Measurements from ENCODE around the gene BMP7. TPM values are rescaled to one million over a fixed set of nuclear protein-coding genes. Genes with fewer than 3 reads are reported as not detected.
A peak's percentile ranks its signal among the peaks of the same experiment; 100 is the strongest.
"Not testable (repeated sequence)": the region's sequence is repeated elsewhere in the genome, so short reads cannot be mapped to it uniquely, and the experiment has no call there.

BMP7 gene
- total and polyA plus RNA-seq, 2 experiments from 2014 or later, result not detected

GRCh38 chr20:57267158-57267821 lies 849 bp upstream of the BMP7 start:
- H3K27me3 ChIP-seq (replicated peaks; ENCODE audit: insufficient read depth), result peaks cover 80% of the 10 kb centered on the region
- no peak overlapping the region for H3K27ac ChIP-seq
- no peak for TF ChIP-seq EZH2 (IDR thresholded peaks at IDR 0.05; ENCODE audit: insufficient read depth, poor library complexity, severe bottlenecking)
- no peak for TF ChIP-seq EZH2phosphoT487 (IDR thresholded peaks at IDR 0.05; ENCODE audit: insufficient read depth, low read depth)
- no peak overlapping the region for H3K4me2 ChIP-seq (ENCODE audit: unreplicated experiment)
- DNase-seq, result no peak
- H3K36me3 ChIP-seq (ENCODE audit: low read depth), result no peaks in the 10 kb centered on the region
- in situ Hi-C loops (cut with MboI), result no loop called here
- no peaks in the 10 kb centered on the region for H3K4me1 ChIP-seq (ENCODE audit: insufficient read depth)
- no peak overlapping the region for H3K4me3 ChIP-seq
- H3K9ac ChIP-seq, result no peak overlapping the region
- no peaks in the 10 kb centered on the region for H3K9me2 ChIP-seq (ENCODE audit: insufficient read depth)
- no peaks in the 10 kb centered on the region for H3F3A ChIP-seq (ENCODE audit: insufficient read depth)
- no peak overlapping the region for H2AFZ ChIP-seq
- H4K20me1 ChIP-seq (ENCODE audit: insufficient read depth), result no peaks in the 10 kb centered on the region
- H3K79me2 ChIP-seq (ENCODE audit: insufficient read depth), result no peaks in the 10 kb centered on the region
- H3K9me3 ChIP-seq (ENCODE audit: low read depth), result no peaks in the 10 kb centered on the region
- 68 to 74% methylated on average over 22 to 24 of the region's 24 CpGs for WGBS, 2 experiments (ENCODE audit: low coverage in 1 of 2, low lambda C conversion rate in 2 of 2, missing lambda C conversion rate in 2 of 2)

GRCh38 chr20:57265997-57266290 lies 497 bp downstream of the BMP7 start:
- 1 to 12% methylated on average over 3 to 27 of the region's 39 CpGs for WGBS, 2 experiments (ENCODE audit: low coverage in 1 of 2, low lambda C conversion rate in 2 of 2, missing lambda C conversion rate in 2 of 2)
- no peak overlapping the region for H3K4me2 ChIP-seq (ENCODE audit: unreplicated experiment)
- H4K20me1 ChIP-seq (ENCODE audit: insufficient read depth), result no peaks in the 10 kb centered on the region
- no peak overlapping the region for H2AFZ ChIP-seq
- no peaks in the 10 kb centered on the region for H3K79me2 ChIP-seq (ENCODE audit: insufficient read depth)
- no peak for DNase-seq
- H3K4me3 ChIP-seq, result 0 out of 2 replicates have a peak overlapping the region, but pooled peaks have one; percentile 5
- TF ChIP-seq EZH2phosphoT487 (IDR thresholded peaks at IDR 0.05; ENCODE audit: insufficient read depth, low read depth) (no peak), EZH2 (IDR thresholded peaks at IDR 0.05; ENCODE audit: insufficient read depth, poor library complexity, severe bottlenecking) (peak; percentile 34)
- H3K27me3 ChIP-seq (replicated peaks; ENCODE audit: insufficient read depth), result peaks cover 80% of the 10 kb centered on the region
- H3K27ac ChIP-seq, result no peak overlapping the region
- no peaks in the 10 kb centered on the region for H3K36me3 ChIP-seq (ENCODE audit: low read depth)
- no peaks in the 10 kb centered on the region for H3K9me2 ChIP-seq (ENCODE audit: insufficient read depth)
- in situ Hi-C loops (cut with MboI), result no loop called here
- no peaks in the 10 kb centered on the region for H3F3A ChIP-seq (ENCODE audit: insufficient read depth)
- no peaks in the 10 kb centered on the region for H3K9me3 ChIP-seq (ENCODE audit: low read depth)
- no peaks in the 10 kb centered on the region for H3K4me1 ChIP-seq (ENCODE audit: insufficient read depth)
- no peak overlapping the region for H3K9ac ChIP-seq

- no peak overlapping the region for H3K4me2 ChIP-seq (ENCODE audit: unreplicated experiment)
- no peaks in the 10 kb centered on the region for H3K9me2 ChIP-seq (ENCODE audit: insufficient read depth)
- H3K4me1 ChIP-seq (ENCODE audit: insufficient read depth), result no peaks in the 10 kb centered on the region
- H3K27ac ChIP-seq, result no peak overlapping the region
- no peaks in the 10 kb centered on the region for H4K20me1 ChIP-seq (ENCODE audit: insufficient read depth)
- no peak overlapping the region for H2AFZ ChIP-seq
- H3K79me2 ChIP-seq (ENCODE audit: insufficient read depth), result no peaks in the 10 kb centered on the region
- H3K27me3 ChIP-seq (replicated peaks; ENCODE audit: insufficient read depth), result peaks cover 82% of the 10 kb centered on the region
- TF ChIP-seq EZH2phosphoT487 (IDR thresholded peaks at IDR 0.05; ENCODE audit: insufficient read depth, low read depth) (no peak), EZH2 (IDR thresholded peaks at IDR 0.05; ENCODE audit: insufficient read depth, poor library complexity, severe bottlenecking) (peak; percentile 6)
- no peak overlapping the region for H3K9ac ChIP-seq
- 6 to 9% methylated on average over 48 to 53 of the region's 53 CpGs for WGBS, 2 experiments (ENCODE audit: low coverage in 1 of 2, low lambda C conversion rate in 2 of 2, missing lambda C conversion rate in 2 of 2)
- H3K4me3 ChIP-seq, result no peak overlapping the region
- no peaks in the 10 kb centered on the region for H3K36me3 ChIP-seq (ENCODE audit: low read depth)
- no peak for DNase-seq
- no peaks in the 10 kb centered on the region for H3F3A ChIP-seq (ENCODE audit: insufficient read depth)
- no peaks in the 10 kb centered on the region for H3K9me3 ChIP-seq (ENCODE audit: low read depth)
- in situ Hi-C loops (cut with MboI), result no loop called here
Observed at GRCh38 chr20:57265336-57265996, 975 bp downstream of the BMP7 start.

GRCh38 chr20:57264908-57265335 lies 1.5 kb downstream of the BMP7 start:
- H3K9me3 ChIP-seq (ENCODE audit: low read depth); H3K9me2 ChIP-seq (ENCODE audit: insufficient read depth); H3K4me3 ChIP-seq; H4K20me1 ChIP-seq (ENCODE audit: insufficient read depth); H3K9ac ChIP-seq; H3K79me2 ChIP-seq (ENCODE audit: insufficient read depth); H2AFZ ChIP-seq; H3K27ac ChIP-seq; DNase-seq; H3K4me2 ChIP-seq (ENCODE audit: unreplicated experiment); H3K36me3 ChIP-seq (ENCODE audit: low read depth); in situ Hi-C loops (cut with MboI); H3F3A ChIP-seq (ENCODE audit: insufficient read depth); H3K4me1 ChIP-seq (ENCODE audit: insufficient read depth): not testable (repeated sequence)
- whole genome bisulfite sequencing, 2 experiments (ENCODE audit: low coverage in 1 of 2, low lambda C conversion rate in 2 of 2, missing lambda C conversion rate in 2 of 2), result 24% methylated on average over 28 of the region's 29 CpGs
- TF ChIP-seq EZH2phosphoT487 (IDR thresholded peaks at IDR 0.05; ENCODE audit: insufficient read depth, low read depth), result 0 out of 2 replicates have a peak, but pooled peaks have one; percentile 26
- H3K27me3 ChIP-seq (replicated peaks; ENCODE audit: insufficient read depth), result peaks cover 85% of the 10 kb centered on the region
